Peyer's patch (tissue), 4 donors: Measurements from ENCODE around the gene BTNL9. TPM values are rescaled to one million over a fixed set of nuclear protein-coding genes. Genes with fewer than 3 reads are reported as not detected.
A peak's percentile ranks its signal among the peaks of the same experiment; 100 is the strongest.
"Not testable (repeated sequence)": the region's sequence is repeated elsewhere in the genome, so short reads cannot be mapped to it uniquely, and the experiment has no call there.

Source experiments
- DNase-seq, 3 donors: peaks; one replicate each; pipeline ENCODE4 v3.0.0-alpha.2; 2017 to 2019
- H3K27ac ChIP-seq, 4 donors: fragments of 200-600 bp; sonication (generic); one replicate each; pipeline ENCODE4 v1.5.1; 2016 to 2019
- H3K27me3 ChIP-seq, 2 donors: fragments of 200-600 bp; sonication (generic); one replicate each; pipeline ENCODE4 v1.5.1; 2019
- H3K36me3 ChIP-seq, 3 donors: fragments of 200-600 bp; sonication (generic); one replicate each; pipeline ENCODE4 v1.5.1; 2016 to 2019
- H3K4me1 ChIP-seq, 4 donors: fragments of 200-600 bp; sonication (generic); one replicate each; pipeline ENCODE4 v1.5.1; 2016 to 2019
- H3K4me3 ChIP-seq, 4 donors: fragments of 200-600 bp; sonication (generic); 1 replicate in 3 of 4; 2 replicates in 1 of 4; pipeline ENCODE4 v1.5.1; 2016 to 2019; ENCODE audit warnings: mild to moderate bottlenecking in 1 of 4
- H3K9me3 ChIP-seq, 4 donors: fragments of 200-600 bp; sonication (generic); one replicate each; pipeline ENCODE4 v1.5.1; 2016 to 2019; ENCODE audit warnings: mild to moderate bottlenecking in 1 of 4
- CTCF ChIP-seq, 6 experiments: fragments of 450-650 bp in 4 of 6; fragments of 200-600 bp in 2 of 6; sonication (generic) in 1 of 6; IDR thresholded peaks; one replicate each; pipeline ENCODE4 v1.5.1; 2017 to 2019; ENCODE audit warnings: antibody characterized with exemption in 6 of 6, mild to moderate bottlenecking in 3 of 6, moderate library complexity in 1 of 6
- POLR2A ChIP-seq, 2 donors: fragments of 450-650 bp; IDR thresholded peaks; one replicate each; pipeline ENCODE4 v1.5.1; 2017; ENCODE audit warnings: antibody characterized with exemption in 2 of 2, mild to moderate bottlenecking in 2 of 2, moderate library complexity in 2 of 2
- total RNA-seq, 4 donors: library from RNA; depleted of rRNA; stranded (reverse); fragments of >200 nt; gene quantifications; one replicate each; pipeline ENCODE4 v1.1.0, GENCODE V29; 2016

Gene BTNL9
- total RNA-seq, 4 donors from 2014 or later: 5.3 to 48.7 (median 8.7) TPM

DNA sequence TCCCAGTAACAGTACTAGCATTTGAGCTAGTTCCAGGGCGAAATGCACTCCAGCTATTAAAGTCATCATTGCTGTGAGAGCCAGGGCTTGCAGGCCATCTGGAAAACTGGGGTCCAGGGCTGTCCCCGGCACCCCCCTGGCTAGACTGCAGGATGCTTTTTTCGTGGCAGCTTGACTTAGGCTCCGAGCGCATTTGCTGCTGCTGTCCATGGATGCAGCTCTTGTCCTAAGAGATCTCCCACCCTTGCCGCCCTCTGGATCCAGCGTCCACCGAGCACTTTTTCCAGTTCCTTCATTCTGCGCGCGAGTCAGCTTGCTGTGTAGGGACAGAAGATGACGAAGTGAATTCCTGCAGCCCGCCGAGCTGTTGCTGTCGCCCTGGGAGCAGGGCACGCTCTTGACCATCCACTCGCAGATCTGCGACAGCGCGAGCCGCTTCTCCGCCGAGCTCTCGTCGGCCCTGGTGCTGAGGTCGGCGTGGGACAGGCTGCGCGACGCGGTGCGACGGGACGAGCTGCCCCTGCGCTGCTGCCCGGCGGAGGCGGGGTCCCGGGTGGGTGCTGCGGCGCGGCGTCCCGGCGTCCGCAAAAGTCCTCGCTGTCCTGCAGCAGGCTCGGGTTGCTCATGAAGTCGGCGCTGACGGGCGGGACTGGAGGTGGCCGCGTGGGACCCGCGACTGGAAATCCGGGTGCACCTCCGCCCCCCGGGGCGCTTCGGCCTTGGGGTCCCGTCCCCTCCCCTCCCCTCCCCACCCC, 60.2 kb downstream of the BTNL9 start:
- H3K27ac ChIP-seq: no peak overlapping the region
- no peaks in the 10 kb centered on the region for H3K4me1 ChIP-seq
- TF ChIP-seq POLR2A (IDR thresholded peaks at IDR 0.05) (no peak), CTCF (IDR thresholded peaks at IDR 0.05) (no peak)
- H3K4me3 ChIP-seq: no peak overlapping the region
- no peaks in the 10 kb centered on the region for H3K9me3 ChIP-seq
- H3K36me3 ChIP-seq: no peaks in the 10 kb centered on the region
- H3K27me3 ChIP-seq: no peaks in the 10 kb centered on the region
- peak in 1 of 3 donors; percentile 30 for DNase-seq

DNA sequence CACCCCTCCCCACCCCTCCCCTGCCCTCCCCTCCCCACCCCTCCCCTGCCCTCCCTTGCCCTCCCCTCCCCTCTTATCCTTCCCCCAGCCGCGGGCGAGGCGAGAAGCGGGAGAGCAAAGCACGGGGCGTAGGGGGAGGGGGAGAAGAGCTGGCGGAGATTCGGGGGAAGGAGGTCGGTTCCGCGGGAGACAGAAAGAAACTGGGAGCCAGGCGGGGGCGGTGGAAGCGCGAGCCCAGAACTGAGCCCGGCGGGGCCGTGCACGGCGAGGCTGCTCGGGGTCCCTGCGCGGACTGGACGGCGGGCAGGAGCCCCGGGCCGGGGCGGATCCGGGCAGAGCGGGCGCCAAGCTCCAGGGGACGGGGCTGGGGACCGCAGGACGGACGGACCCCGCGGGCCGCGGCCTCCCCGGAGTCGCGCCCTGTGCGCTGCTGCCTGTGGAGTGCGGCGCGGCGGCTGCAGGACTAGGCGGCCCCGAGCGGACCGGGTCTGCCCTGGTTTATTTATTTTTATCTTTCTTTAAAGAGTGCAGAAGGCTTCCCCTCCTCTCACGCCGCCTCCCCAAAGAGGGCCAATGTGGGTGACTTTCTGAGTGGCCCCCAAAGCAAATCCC, 61.1 kb downstream of the BTNL9 start:
- peak in 1 of 3 donors; percentile 34 for DNase-seq
- H3K27me3 ChIP-seq, H3K36me3 ChIP-seq, H3K9me3 ChIP-seq, H3K27ac ChIP-seq, H3K4me3 ChIP-seq, H3K4me1 ChIP-seq: not testable (repeated sequence)

DNA sequence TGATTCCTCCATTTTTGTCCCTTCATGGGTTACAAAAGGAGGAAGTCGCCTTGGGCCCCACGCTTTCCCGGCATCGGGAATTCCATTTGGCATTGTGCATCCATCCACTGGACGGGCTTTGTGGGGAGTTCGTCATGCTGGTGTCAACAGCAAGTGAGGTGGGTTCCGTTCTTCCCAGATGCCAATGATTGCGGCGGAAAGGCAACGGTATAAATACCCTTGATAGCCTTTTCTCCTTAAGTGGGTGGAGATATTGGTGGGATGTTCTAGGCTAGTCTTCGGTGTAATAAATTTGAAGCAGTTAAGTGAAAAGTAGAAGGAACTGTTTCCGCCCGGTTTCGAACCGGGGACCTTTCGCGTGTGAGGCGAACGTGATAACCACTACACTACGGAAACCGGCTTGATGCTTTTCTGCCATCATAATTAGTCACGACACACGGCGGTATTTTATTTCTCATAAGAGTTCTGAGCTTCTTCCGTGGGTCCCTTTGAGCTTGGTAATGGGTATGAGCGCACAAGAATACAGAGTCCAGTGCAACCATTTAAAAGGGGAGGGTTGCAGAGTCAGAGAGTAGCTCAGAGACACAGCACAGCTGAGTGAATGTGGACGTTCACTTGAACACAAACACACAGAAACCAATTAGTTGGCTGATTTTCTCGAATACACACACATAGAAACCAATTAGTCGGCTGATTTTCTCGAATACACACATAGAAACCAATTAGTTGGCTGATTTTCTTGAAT, 62.0 kb downstream of the BTNL9 start:
- H3K4me3 ChIP-seq, DNase-seq, H3K9me3 ChIP-seq, H3K4me1 ChIP-seq, H3K27ac ChIP-seq, H3K36me3 ChIP-seq, H3K27me3 ChIP-seq: not testable (repeated sequence)

DNA sequence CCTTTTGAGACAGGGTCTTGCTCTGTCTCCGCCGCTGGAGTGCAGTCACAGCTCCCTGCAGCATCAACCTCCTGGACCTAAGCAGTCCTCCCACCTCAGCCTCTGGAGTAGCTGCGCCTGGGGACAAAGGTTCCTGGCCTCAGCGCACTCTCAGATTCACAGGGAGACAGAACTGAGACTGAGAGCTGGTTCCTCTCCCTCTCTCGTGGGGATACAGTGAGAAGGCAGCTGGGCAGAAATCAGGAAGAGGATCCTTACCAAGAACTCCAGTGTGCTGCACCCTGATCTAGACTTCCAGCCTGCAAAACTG, 64.1 kb downstream of the BTNL9 start:
- H3K27ac ChIP-seq, H3K4me3 ChIP-seq, H3K9me3 ChIP-seq, H3K27me3 ChIP-seq, H3K36me3 ChIP-seq, H3K4me1 ChIP-seq: not testable (repeated sequence)
- peak in 1 of 3 donors; percentile 33 for DNase-seq

DNA sequence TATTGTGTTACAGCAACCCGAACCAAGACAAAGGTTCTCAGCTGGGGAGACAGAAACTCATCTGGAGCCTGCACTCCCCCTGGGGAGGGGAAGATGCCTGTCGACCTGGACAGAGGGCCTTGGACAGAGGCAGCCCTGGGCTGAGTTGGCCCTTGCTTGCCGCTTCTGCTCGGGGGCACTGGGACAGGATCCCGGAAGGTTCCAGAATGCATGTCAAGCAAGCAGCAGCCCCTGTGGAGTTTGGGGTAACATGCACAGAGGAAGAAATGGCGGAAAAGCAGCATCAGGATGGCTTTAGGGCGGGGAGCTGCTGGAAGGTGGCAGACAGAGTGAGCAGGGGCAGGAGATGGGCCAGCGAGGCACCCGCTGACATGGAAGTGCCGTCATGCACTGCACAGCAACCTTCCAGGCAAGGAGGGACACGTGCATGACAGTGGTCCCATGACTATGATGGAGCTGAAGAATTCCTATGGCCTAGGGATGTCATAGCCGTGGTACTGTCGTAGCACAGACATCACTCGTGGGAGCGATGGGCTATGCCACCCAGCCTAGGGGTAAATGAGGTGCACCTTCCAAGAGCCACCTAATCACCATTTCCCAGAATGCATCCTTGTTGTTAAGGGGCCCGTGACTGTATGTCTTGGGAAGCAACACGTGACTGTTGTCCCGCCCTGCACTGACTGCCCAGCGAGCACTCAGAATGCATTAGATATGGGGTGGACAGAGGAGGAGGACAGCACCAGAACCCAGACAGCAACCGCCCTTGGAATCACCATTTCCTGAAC, 64.7 kb downstream of the BTNL9 start:
- peak in 1 of 3 donors; percentile 21 for DNase-seq
- not testable (repeated sequence) for H3K4me1 ChIP-seq, H3K9me3 ChIP-seq, H3K4me3 ChIP-seq, H3K27me3 ChIP-seq, H3K27ac ChIP-seq, H3K36me3 ChIP-seq

- DNase-seq: peak in 1 of 3 donors; percentile 43
- H3K27ac ChIP-seq: no peak overlapping the region
- H3K4me1 ChIP-seq: no peaks in the 10 kb centered on the region
- H3K27me3 ChIP-seq: no peaks in the 10 kb centered on the region
- H3K4me3 ChIP-seq: no peak overlapping the region
- TF ChIP-seq CTCF (IDR thresholded peaks at IDR 0.05): no peak
- no peak for TF ChIP-seq POLR2A (IDR thresholded peaks at IDR 0.05)
- no peaks in the 10 kb centered on the region for H3K36me3 ChIP-seq
- no peaks in the 10 kb centered on the region for H3K9me3 ChIP-seq
Observed at GRCh38 chr5:181105391-181106025, 65.4 kb downstream of the BTNL9 start.

DNA sequence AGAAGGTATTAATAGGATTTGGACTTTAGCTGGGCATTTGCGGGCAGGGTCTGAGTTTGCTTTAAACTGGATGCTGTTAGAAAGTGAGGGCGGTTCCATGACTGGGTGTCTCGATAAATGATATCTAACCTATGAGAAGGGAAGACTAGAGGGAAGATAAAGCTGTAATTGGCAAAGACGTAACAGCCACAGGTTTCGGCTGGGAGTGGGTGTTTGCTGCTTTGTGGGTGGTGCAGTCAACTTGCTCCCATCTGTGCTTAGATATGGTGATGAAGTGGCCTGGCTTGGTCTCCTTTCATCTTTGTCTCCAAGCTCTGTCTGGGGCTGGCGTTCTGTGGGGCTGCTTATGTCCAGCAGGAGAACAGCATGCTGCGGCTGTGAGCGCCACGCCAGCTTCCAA, 67.6 kb downstream of the BTNL9 start:
- no peak for TF ChIP-seq CTCF (IDR thresholded peaks at IDR 0.05)
- no peak for TF ChIP-seq POLR2A (IDR thresholded peaks at IDR 0.05)
- Histone ChIP-seq H3K4me1 (no peaks in the 10 kb centered on the region), H3K27me3 (no peaks in the 10 kb centered on the region), H3K4me3 (no peak overlapping the region), H3K27ac (no peak overlapping the region), H3K9me3 (no peaks in the 10 kb centered on the region), H3K36me3 (no peaks in the 10 kb centered on the region)
- DNase-seq: peak in 1 of 3 donors; percentile 17
